Smooth muscle cell (in vitro differentiated cells): Measurements from ENCODE around the gene MRPS15. TPM values are rescaled to one million over a fixed set of nuclear protein-coding genes. Genes with fewer than 3 reads are reported as not detected.
A peak's percentile ranks its signal among the peaks of the same experiment; 100 is the strongest.

ENCODE experiments used
- DNase-seq: peaks from one replicate; lab custom pipeline; 2025; ENCODE audit not compliant: unreplicated experiment; lab: John Stamatoyannopoulos, UW
- H2AFZ ChIP-seq: fragments of 200-600 bp; sonication (generic); 2 replicates; pipeline ENCODE4 v1.6.0; 2016; ENCODE audit warnings: antibody characterized with exemption, low read depth, mild to moderate bottlenecking
- H3F3A ChIP-seq: fragments of 200-600 bp; sonication (generic); 2 replicates; pipeline ENCODE4 v1.6.0; 2017; ENCODE audit warnings: antibody characterized with exemption, low read depth
- H3K27ac ChIP-seq: fragments of 200-600 bp; sonication (generic); 2 replicates; pipeline ENCODE4 v1.5.1; 2016; ENCODE audit warnings: low read depth, mild to moderate bottlenecking
- H3K27me3 ChIP-seq: fragments of 200-600 bp; sonication (generic); 2 replicates; pipeline ENCODE4 v1.6.1; 2016; ENCODE audit warnings: low read depth, mild to moderate bottlenecking
- H3K36me3 ChIP-seq: fragments of 200-600 bp; sonication (generic); 2 replicates; pipeline ENCODE4 v1.5.1; 2016; ENCODE audit warnings: low read depth
- H3K4me1 ChIP-seq: fragments of 200-600 bp; sonication (generic); 2 replicates; pipeline ENCODE4 v1.5.1; 2016; ENCODE audit warnings: low read depth
- H3K4me2 ChIP-seq: fragments of 200-600 bp; sonication (generic); 2 replicates; pipeline ENCODE4 v1.6.0; 2016; ENCODE audit warnings: mild to moderate bottlenecking
- H3K4me3 ChIP-seq: fragments of 200-600 bp; sonication (generic); 2 replicates; pipeline ENCODE4 v1.5.1; 2016; ENCODE audit warnings: mild to moderate bottlenecking
- H3K79me2 ChIP-seq: fragments of 200-600 bp; sonication (generic); 2 replicates; pipeline ENCODE4 v1.6.0; 2016; ENCODE audit warnings: low read depth, mild to moderate bottlenecking
- H3K9ac ChIP-seq: fragments of 200-600 bp; sonication (generic); 2 replicates; pipeline ENCODE4 v1.6.0; 2016; ENCODE audit warnings: low read depth
- H3K9me3 ChIP-seq: fragments of 200-600 bp; sonication (generic); replicated peaks from 2 replicates; pipeline ENCODE4 v1.5.1; 2016; ENCODE audit warnings: low read depth
- H4K20me1 ChIP-seq: fragments of 200-600 bp; sonication (generic); 2 replicates; pipeline ENCODE4 v1.6.0; 2016; ENCODE audit warnings: low read depth
- WGBS: methylation state at CpG from one replicate; pipeline ENCODE4 v1.1.7; 2016; ENCODE audit warnings: low lambda C conversion rate; 5-methylcytosine and 5-hydroxymethylcytosine counted together
- polyA plus RNA-seq: library from polyadenylated mRNA; unstranded; fragments of >200 nt; fragmentation: Nextera tagmentation; extraction: Ambion mirVana; gene quantifications from 2 replicates; pipeline ENCODE4 v1.2.1, GENCODE V29; 2016
- small RNA-seq: library from RNA; depleted of rRNA; stranded (forward); fragments of <200 nt; gene quantifications from one replicate; pipeline ENCODE3, GENCODE V24; 2014
- total RNA-seq: library from RNA; depleted of rRNA; stranded (reverse); fragments of >200 nt; gene quantifications from 2 replicates; pipeline ENCODE4 v1.2.3, GENCODE V29; 2014
- TF ChIP-seq, protein P1 (sequence below): fragments of 200-600 bp; sonication (generic); IDR thresholded peaks from 2 replicates; pipeline ENCODE4 v1.5.1; 2017; ENCODE audit warnings: borderline replicate concordance, mild to moderate bottlenecking, antibody characterized with exemption; ENCODE audit not compliant: insufficient read depth, poor library complexity, severe bottlenecking

The MRPS15 gene
- total and polyA plus RNA-seq, 2 experiments from 2014 or later, result 78.3 to 141 TPM

DNA sequence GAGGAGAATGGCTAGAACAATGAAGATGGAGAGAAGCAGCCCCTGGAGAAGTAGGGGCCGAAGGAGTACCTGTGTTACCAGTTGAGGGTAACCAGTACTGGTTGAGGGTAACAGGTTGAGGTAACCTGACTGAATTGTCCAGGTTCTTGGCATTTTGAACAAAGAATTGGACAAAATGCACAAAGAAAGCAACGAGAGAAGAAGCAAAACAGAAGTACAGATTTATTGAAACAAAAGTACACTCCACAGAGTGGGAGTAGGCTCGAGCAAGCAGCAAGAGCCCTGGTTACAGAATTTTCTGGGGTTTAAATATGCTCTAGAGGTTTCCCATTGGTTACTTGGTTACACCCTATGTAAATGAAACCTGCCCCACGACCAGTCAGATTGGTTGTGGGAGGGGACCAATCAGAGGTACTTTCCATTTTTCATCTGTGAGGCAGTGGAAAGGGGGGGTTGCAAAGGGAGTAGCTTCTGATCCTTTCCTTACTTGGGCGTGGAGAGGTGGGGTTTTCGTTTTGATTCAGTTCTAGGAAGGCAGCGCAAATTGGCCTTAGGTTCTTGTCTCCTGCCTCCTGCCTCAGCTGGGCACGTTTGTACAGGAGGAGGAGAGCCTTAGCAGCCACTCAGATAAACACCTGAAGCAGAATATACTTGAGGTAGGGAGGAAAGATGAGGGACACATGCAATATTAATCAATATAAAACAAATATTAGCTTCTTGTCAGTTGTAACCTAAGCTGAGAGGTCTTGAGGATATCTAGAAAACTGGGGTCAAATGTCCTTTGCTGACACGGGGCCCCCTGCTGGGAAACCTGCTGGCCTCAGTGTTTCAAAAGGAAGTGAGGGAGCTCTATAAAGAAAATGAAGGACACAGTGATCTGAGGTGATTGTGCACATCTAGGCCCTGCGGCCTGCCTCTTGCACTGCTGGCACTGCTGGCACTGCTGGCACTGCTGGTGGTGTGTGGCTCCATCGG, 52.2 kb downstream of the MRPS15 start:
- Histone ChIP-seq H3K79me2 (no peaks in the 10 kb centered on the region), H3K9ac (no peak overlapping the region), H3K27me3 (no peaks in the 10 kb centered on the region), H3K4me3 (no peak overlapping the region), H3K36me3 (no peaks in the 10 kb centered on the region), H3K9me3 (no peaks in the 10 kb centered on the region), H3K4me1 (no peaks in the 10 kb centered on the region), H3F3A (peaks cover 6% of the 10 kb centered on the region), H2AFZ (no peak overlapping the region), H3K4me2 (no peak overlapping the region), H3K27ac (no peak overlapping the region), H4K20me1 (no peaks in the 10 kb centered on the region)
- 86% methylated on average over 11 of the region's 11 CpGs for WGBS
- TF ChIP-seq, protein P1, sequence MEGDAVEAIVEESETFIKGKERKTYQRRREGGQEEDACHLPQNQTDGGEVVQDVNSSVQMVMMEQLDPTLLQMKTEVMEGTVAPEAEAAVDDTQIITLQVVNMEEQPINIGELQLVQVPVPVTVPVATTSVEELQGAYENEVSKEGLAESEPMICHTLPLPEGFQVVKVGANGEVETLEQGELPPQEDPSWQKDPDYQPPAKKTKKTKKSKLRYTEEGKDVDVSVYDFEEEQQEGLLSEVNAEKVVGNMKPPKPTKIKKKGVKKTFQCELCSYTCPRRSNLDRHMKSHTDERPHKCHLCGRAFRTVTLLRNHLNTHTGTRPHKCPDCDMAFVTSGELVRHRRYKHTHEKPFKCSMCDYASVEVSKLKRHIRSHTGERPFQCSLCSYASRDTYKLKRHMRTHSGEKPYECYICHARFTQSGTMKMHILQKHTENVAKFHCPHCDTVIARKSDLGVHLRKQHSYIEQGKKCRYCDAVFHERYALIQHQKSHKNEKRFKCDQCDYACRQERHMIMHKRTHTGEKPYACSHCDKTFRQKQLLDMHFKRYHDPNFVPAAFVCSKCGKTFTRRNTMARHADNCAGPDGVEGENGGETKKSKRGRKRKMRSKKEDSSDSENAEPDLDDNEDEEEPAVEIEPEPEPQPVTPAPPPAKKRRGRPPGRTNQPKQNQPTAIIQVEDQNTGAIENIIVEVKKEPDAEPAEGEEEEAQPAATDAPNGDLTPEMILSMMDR, result no peak
- DNase-seq, result no peak

DNA sequence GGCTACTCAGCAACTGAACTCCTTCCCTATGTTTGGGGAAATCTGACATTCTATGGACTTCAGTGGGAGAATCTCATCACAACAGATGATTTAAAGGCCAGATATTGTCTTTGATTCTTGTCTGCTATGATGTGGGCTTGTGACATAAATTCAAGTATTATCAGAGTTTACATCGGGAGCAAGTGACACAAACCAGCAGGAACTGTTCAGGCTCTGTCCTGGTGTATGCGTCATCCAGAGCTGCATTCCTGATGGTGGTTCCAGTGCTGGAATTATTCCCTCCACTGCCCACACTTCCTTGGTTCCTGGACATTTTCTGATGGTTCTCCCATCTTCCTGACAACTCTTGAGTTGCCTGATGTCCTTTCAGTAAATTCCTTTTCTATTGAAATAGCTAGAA, 55.7 kb downstream of the MRPS15 start:
- H3K9ac ChIP-seq, result no peak overlapping the region
- H4K20me1 ChIP-seq, result no peaks in the 10 kb centered on the region
- TF ChIP-seq, protein P1, result no peak
- H3K4me1 ChIP-seq, result no peaks in the 10 kb centered on the region
- peak overlapping the region; percentile 83 for H3K27ac ChIP-seq
- no peaks in the 10 kb centered on the region for H3K36me3 ChIP-seq
- H2AFZ ChIP-seq, result no peak overlapping the region
- H3K79me2 ChIP-seq, result peaks cover under 1% of the 10 kb centered on the region
- H3K27me3 ChIP-seq, result no peaks in the 10 kb centered on the region
- 7% methylated on average over 2 of the region's 2 CpGs for WGBS
- H3K4me3 ChIP-seq, result no peak overlapping the region
- peak overlapping the region; percentile 0 for H3K4me2 ChIP-seq
- peaks cover 6% of the 10 kb centered on the region for H3F3A ChIP-seq
- no peak for DNase-seq
- no peaks in the 10 kb centered on the region for H3K9me3 ChIP-seq

DNA sequence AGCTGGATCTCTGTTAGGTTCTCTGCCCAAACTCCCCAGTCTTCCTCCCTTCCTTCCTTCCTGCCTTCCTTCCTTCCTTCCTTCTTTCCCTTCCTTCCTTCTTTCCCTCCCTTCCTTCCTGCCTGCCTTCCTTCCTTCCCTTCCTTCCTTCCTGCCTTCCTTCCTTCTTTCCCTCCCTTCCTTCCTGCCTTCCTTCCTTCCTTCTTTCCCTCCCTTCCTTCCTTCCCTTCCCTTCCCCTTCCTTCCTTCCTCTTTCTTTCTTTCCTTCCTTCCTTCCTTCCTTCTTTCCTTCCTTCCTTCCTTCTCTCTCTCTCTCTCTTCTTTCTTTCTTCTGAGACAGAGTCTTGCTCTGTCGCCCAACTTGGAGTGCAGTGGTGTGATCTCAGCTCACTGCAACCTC, 57.7 kb downstream of the MRPS15 start:
- Histone ChIP-seq H4K20me1 (no peaks in the 10 kb centered on the region), H2AFZ (no peak overlapping the region), H3K4me2 (no peak overlapping the region), H3K4me3 (no peak overlapping the region), H3K4me1 (no peaks in the 10 kb centered on the region), H3K9me3 (no peaks in the 10 kb centered on the region), H3K27me3 (no peaks in the 10 kb centered on the region), H3K36me3 (no peaks in the 10 kb centered on the region), H3F3A (peaks cover 12% of the 10 kb centered on the region), H3K27ac (no peak overlapping the region), H3K79me2 (peaks cover 14% of the 10 kb centered on the region), H3K9ac (no peak overlapping the region)
- WGBS, result 94% methylated on average over 1 of the region's 1 CpG
- DNase-seq, result no peak
- TF ChIP-seq, protein P1, result no peak

Small RNAs within 50 kb of the gene (small RNA-seq; reads per million reads assigned to genes)
- gene SNORA63C, result 0.82 reads per million, percentile 26 among the genes with 10 or more reads in this experiment

Other genes starting within 250 kb of the MRPS15 start
- 60.5 and 97.2 TPM in 2 replicates for gene THRAP3, start 239.9 kb downstream of the MRPS15 start, total RNA-seq
- gene THRAP3, start 239.9 kb downstream of the MRPS15 start, polyA plus RNA-seq, result 44.1 and 45.1 TPM in 2 replicates
- 12.0 and 16.4 TPM in 2 replicates for gene SH3D21, start 158.0 kb downstream of the MRPS15 start, total RNA-seq
- gene SH3D21, start 158.0 kb downstream of the MRPS15 start, polyA plus RNA-seq, result 6.9 and 8.2 TPM in 2 replicates
- gene EVA1B, start 140.7 kb downstream of the MRPS15 start, total RNA-seq, result 49.8 and 88.7 TPM in 2 replicates
- gene EVA1B, start 140.7 kb downstream of the MRPS15 start, polyA plus RNA-seq, result 164 and 182 TPM in 2 replicates
- gene STK40, start 78.5 kb downstream of the MRPS15 start, total RNA-seq, result 7.2 and 8.4 TPM in 2 replicates
- 18.8 and 28.3 TPM in 2 replicates for gene STK40, start 78.5 kb downstream of the MRPS15 start, polyA plus RNA-seq
- gene LSM10, start 66.5 kb downstream of the MRPS15 start, total RNA-seq, result 6.9 and 12.2 TPM in 2 replicates
- 59.4 and 72.9 TPM in 2 replicates for gene LSM10, start 66.5 kb downstream of the MRPS15 start, polyA plus RNA-seq
- gene OSCP1, start 13.9 kb downstream of the MRPS15 start, total RNA-seq, result 6.0 and 13.5 TPM in 2 replicates
- 10.7 and 11.2 TPM in 2 replicates for gene OSCP1, start 13.9 kb downstream of the MRPS15 start, polyA plus RNA-seq
- 0.31 and 6.7 TPM in 2 replicates for gene CSF3R, start 18.5 kb upstream of the MRPS15 start, total RNA-seq
- 0.46 and 1.1 TPM in 2 replicates for gene CSF3R, start 18.5 kb upstream of the MRPS15 start, polyA plus RNA-seq